SK-N-SH treated with all-trans-retinoic acid at 6 μM for 48 hours (cell line): ENCODE data around the gene INS.

Source experiments
- ATAC-seq: fragments of 200-7000 bp; cut with Tn5 transposase; 3 replicates; pipeline ENCODE4 v1.9.1; 2020; ENCODE audit warnings: mild to moderate bottlenecking, moderate library complexity
- ARNTL ChIP-seq: fragments of 450-650 bp; formaldehyde crosslinking; IDR thresholded peaks from 2 replicates; pipeline ENCODE4 v1.5.0; 2020; ENCODE audit warnings: low read depth, mild to moderate bottlenecking, moderate library complexity, borderline replicate concordance
- BACH2 ChIP-seq: fragments of 250-450 bp; sonication (Bioruptor Pico); IDR thresholded peaks from 2 replicates; pipeline ENCODE4 v1.9.0; 2021; ENCODE audit warnings: mild to moderate bottlenecking, borderline replicate concordance
- CREB5 ChIP-seq: fragments of 250-450 bp; sonication (Bioruptor Pico); IDR thresholded peaks from 2 replicates; pipeline ENCODE4 v1.5.1; 2020; ENCODE audit warnings: low read depth, mild to moderate bottlenecking, moderate library complexity
- CSDC2 ChIP-seq: fragments of 250-450 bp; sonication (Bioruptor Pico); IDR thresholded peaks from 2 replicates; pipeline ENCODE4 v1.5.0; 2020; ENCODE audit warnings: mild to moderate bottlenecking, moderate library complexity
- CSRNP3 ChIP-seq: fragments of 250-450 bp; sonication (Bioruptor Pico); IDR thresholded peaks from 2 replicates; pipeline ENCODE4 v1.5.1; 2021; ENCODE audit warnings: mild to moderate bottlenecking, moderate library complexity
- ESRRG ChIP-seq: fragments of 250-450 bp; sonication (Bioruptor Pico); IDR thresholded peaks from 2 replicates; pipeline ENCODE4 v1.6.1; 2021; ENCODE audit warnings: mild to moderate bottlenecking
- GLIS3 ChIP-seq: fragments of 250-450 bp; sonication (Bioruptor Pico); IDR thresholded peaks from 2 replicates; pipeline ENCODE4 v1.5.0; 2020; ENCODE audit warnings: mild to moderate bottlenecking, moderate library complexity
- ISL1 ChIP-seq: fragments of 250-450 bp; sonication (Bioruptor Pico); IDR thresholded peaks from 2 replicates; pipeline ENCODE4 v2.1.2; 2022; ENCODE audit warnings: mild to moderate bottlenecking, moderate library complexity
- OSR1 ChIP-seq: fragments of 250-450 bp; sonication (Bioruptor Pico); IDR thresholded peaks from 2 replicates; pipeline ENCODE4 v1.8.0; 2022; ENCODE audit warnings: moderate library complexity, mild to moderate bottlenecking, inconsistent platforms
- POU6F1 ChIP-seq: fragments of 250-450 bp; sonication (Bioruptor Pico); IDR thresholded peaks from 2 replicates; pipeline ENCODE4 v1.8.0; 2021; ENCODE audit warnings: low read depth, mild to moderate bottlenecking, moderate library complexity, borderline replicate concordance
- RARB ChIP-seq: fragments of 250-450 bp; sonication (Bioruptor Pico); IDR thresholded peaks from 2 replicates; pipeline ENCODE4 v1.8.0; 2021; ENCODE audit warnings: mild to moderate bottlenecking, moderate library complexity
- SNAI2 ChIP-seq: fragments of 250-450 bp; sonication (Bioruptor Pico); IDR thresholded peaks from 2 replicates; pipeline ENCODE4 v1.5.0; 2020; ENCODE audit warnings: mild to moderate bottlenecking, moderate library complexity
- TCF4 ChIP-seq: fragments of 250-450 bp; sonication (Bioruptor Pico); IDR thresholded peaks from 2 replicates; pipeline ENCODE4 v1.8.0; 2021; ENCODE audit warnings: mild to moderate bottlenecking, moderate library complexity, borderline replicate concordance
- TOX ChIP-seq: fragments of 250-450 bp; sonication (Bioruptor Pico); IDR thresholded peaks from 2 replicates; pipeline ENCODE4 v1.8.0; 2021; ENCODE audit warnings: mild to moderate bottlenecking, moderate library complexity, borderline replicate concordance
- TSHZ2 ChIP-seq: fragments of 250-450 bp; sonication (Bioruptor Pico); IDR thresholded peaks from 2 replicates; pipeline ENCODE4 v1.5.0; 2020; ENCODE audit warnings: mild to moderate bottlenecking, moderate library complexity
- ZC3H10 ChIP-seq: fragments of 250-450 bp; sonication (Bioruptor Pico); IDR thresholded peaks from 2 replicates; pipeline ENCODE4 v1.5.1; 2021; ENCODE audit warnings: mild to moderate bottlenecking, moderate library complexity
- ZFP3 ChIP-seq: fragments of 250-450 bp; sonication (Bioruptor Pico); IDR thresholded peaks from 2 replicates; pipeline ENCODE4 v1.5.0; 2020; ENCODE audit warnings: mild to moderate bottlenecking, moderate library complexity
- ZFP30 ChIP-seq: fragments of 450-650 bp; formaldehyde crosslinking; IDR thresholded peaks from 2 replicates; pipeline ENCODE4 v1.5.0; 2022; ENCODE audit warnings: mild to moderate bottlenecking, moderate library complexity
- ZNF565 ChIP-seq: fragments of 450-650 bp; formaldehyde crosslinking; conservative IDR thresholded peaks from 2 replicates; pipeline ENCODE4 v1.5.0; 2020; ENCODE audit warnings: low read depth, mild to moderate bottlenecking, moderate library complexity
- ZNF70 ChIP-seq: fragments of 450-650 bp; formaldehyde crosslinking; IDR thresholded peaks from 2 replicates; pipeline ENCODE4 v1.5.0; 2020; ENCODE audit warnings: mild to moderate bottlenecking, moderate library complexity
- ZNF8 ChIP-seq: fragments of 450-650 bp; formaldehyde crosslinking; IDR thresholded peaks from 2 replicates; pipeline ENCODE4 v1.5.0; 2020; ENCODE audit warnings: mild to moderate bottlenecking, moderate library complexity

INS gene

GRCh38 chr11:2143477-2143798 lies 17.6 kb downstream of the INS start:
- TF ChIP-seq BACH2 (no peak), TSHZ2 (no peak), TCF4 (CRISPR knock-in tag) (no peak), TOX (CRISPR knock-in tag) (no peak), ESRRG (CRISPR knock-in tag) (no peak), ZFP30 (CRISPR knock-in tag) (no peak), ZNF565 (CRISPR knock-in tag) (no peak), ZNF70 (CRISPR knock-in tag) (no peak), RARB (CRISPR knock-in tag) (no peak), SNAI2 (CRISPR knock-in tag) (no peak)
- no peak for ATAC-seq

- TF ChIP-seq ESRRG (CRISPR knock-in tag) (no peak), ZNF8 (CRISPR knock-in tag) (no peak), BACH2 (no peak), OSR1 (CRISPR knock-in tag) (no peak), TSHZ2 (no peak), ZNF70 (CRISPR knock-in tag) (no peak), ZFP30 (CRISPR knock-in tag) (no peak), ZC3H10 (CRISPR knock-in tag) (no peak), POU6F1 (no peak), ISL1 (CRISPR knock-in tag) (no peak), CREB5 (CRISPR knock-in tag) (no peak), ZFP3 (CRISPR knock-in tag) (no peak), TOX (CRISPR knock-in tag) (no peak), CSDC2 (no peak), GLIS3 (CRISPR knock-in tag) (no peak), ARNTL (CRISPR knock-in tag) (no peak)
- ATAC-seq = no peak
These were observed 18.2 kb downstream of the INS start for GRCh38 chr11:2142762-2143202.

- no peak for ATAC-seq
- TF ChIP-seq TCF4 (CRISPR knock-in tag) (no peak), POU6F1 (no peak), CSRNP3 (no peak), ZNF70 (CRISPR knock-in tag) (no peak), GLIS3 (CRISPR knock-in tag) (no peak), BACH2 (no peak), TSHZ2 (no peak)
These were observed 18.7 kb downstream of the INS start for GRCh38 chr11:2142300-2142759.
